HK-2 (cell line): ENCODE data around the gene SYP.
A peak's percentile ranks its signal among the peaks of the same experiment; 100 is the strongest.
"Not testable (repeated sequence)": the region's sequence is repeated elsewhere in the genome, so short reads cannot be mapped to it uniquely, and the experiment has no call there.

Experiments
- DNase-seq: peaks from one replicate; pipeline ENCODE4 v3.0.0-alpha.2; 2018; ENCODE audit not compliant: unreplicated experiment

Gene SYP

GRCh38 chrX:49166914-49167739 is 32.9 kb downstream of the SYP start:
- no peak for DNase-seq

GRCh38 chrX:49165901-49166881 is 33.8 kb downstream of the SYP start:
- DNase-seq: no peak

- no peak for DNase-seq
These were observed 35.2 kb downstream of the SYP start for GRCh38 chrX:49164589-49165360.

GRCh38 chrX:49163555-49164419 is 36.2 kb downstream of the SYP start:
- DNase-seq: peak; percentile 87

- DNase-seq: no peak
These were observed 37.4 kb downstream of the SYP start, which contains the start of gene MAGIX for GRCh38 chrX:49162620-49163019. TSS of gene MAGIX (plus strand) at chrX:49162758. CDS start at chrX:49162890, 132 bp downstream.

GRCh38 chrX:49161632-49162031 is 38.4 kb downstream of the SYP start:
- DNase-seq: no peak

- no peak for DNase-seq
These were observed 39.1 kb downstream of the SYP start for GRCh38 chrX:49160908-49161307.

- no peak for DNase-seq
These were observed 42.8 kb downstream of the SYP start for GRCh38 chrX:49157194-49157593.

- peak; percentile 90 for DNase-seq
These were observed 43.8 kb downstream of the SYP start for GRCh38 chrX:49155900-49156837.

GRCh38 chrX:49155243-49155899 is 44.6 kb downstream of the SYP start:
- peak; percentile 46 for DNase-seq

- DNase-seq: no peak
These were observed 46.5 kb downstream of the SYP start for GRCh38 chrX:49153467-49153866.

- not testable (repeated sequence) for DNase-seq
These were observed 50.7 kb downstream of the SYP start for GRCh38 chrX:49149291-49149690.

- DNase-seq: not testable (repeated sequence)
These were observed 51.4 kb downstream of the SYP start for GRCh38 chrX:49148390-49149100.

GRCh38 chrX:49147936-49148335 is 52.1 kb downstream of the SYP start:
- no peak for DNase-seq

GRCh38 chrX:49147282-49147681 is 52.7 kb downstream of the SYP start:
- no peak for DNase-seq

GRCh38 chrX:49143154-49143553 is 56.8 kb downstream of the SYP start:
- DNase-seq: not testable (repeated sequence)

- not testable (repeated sequence) for DNase-seq
These were observed 57.7 kb downstream of the SYP start for GRCh38 chrX:49142264-49142663.

- no peak for DNase-seq
These were observed 60.3 kb downstream of the SYP start for GRCh38 chrX:49139713-49140112.
